Panc1 (cell line): ENCODE measurements around the gene SSH2.

Source experiments
- POLR2AphosphoS5 ChIP-seq: IDR thresholded peaks from 2 replicates; pipeline ENCODE4 v1.6.1; 2012; ENCODE audit warnings: mild to moderate bottlenecking, low read depth, low read length, moderate library complexity
- TF ChIP-seq, protein P1 (sequence below): fragments of 450-650 bp; IDR thresholded peaks from 2 replicates; pipeline ENCODE4 v1.5.1; 2017; ENCODE audit warnings: mild to moderate bottlenecking

DNA sequence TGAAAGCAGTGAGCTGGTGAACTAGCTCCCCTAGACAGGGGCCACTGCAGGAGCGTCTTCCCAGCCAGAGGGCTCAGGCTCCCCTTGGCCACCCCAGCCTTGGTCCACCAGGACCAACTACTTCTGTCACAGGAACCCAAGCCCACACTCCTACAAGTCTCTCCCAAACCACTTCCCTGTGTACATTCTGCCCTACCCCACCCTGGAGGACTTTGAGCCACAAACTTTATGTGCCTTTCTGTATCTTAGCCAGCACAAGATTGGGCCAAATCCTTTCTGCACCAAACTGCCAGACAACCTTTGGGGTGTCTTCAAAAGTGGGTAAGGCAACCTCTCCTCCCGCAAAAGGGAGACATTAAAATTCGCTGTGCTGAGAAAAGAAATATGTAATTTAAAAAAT lies 43.0 kb upstream of the SSH2 start:
- TF ChIP-seq, protein P1, sequence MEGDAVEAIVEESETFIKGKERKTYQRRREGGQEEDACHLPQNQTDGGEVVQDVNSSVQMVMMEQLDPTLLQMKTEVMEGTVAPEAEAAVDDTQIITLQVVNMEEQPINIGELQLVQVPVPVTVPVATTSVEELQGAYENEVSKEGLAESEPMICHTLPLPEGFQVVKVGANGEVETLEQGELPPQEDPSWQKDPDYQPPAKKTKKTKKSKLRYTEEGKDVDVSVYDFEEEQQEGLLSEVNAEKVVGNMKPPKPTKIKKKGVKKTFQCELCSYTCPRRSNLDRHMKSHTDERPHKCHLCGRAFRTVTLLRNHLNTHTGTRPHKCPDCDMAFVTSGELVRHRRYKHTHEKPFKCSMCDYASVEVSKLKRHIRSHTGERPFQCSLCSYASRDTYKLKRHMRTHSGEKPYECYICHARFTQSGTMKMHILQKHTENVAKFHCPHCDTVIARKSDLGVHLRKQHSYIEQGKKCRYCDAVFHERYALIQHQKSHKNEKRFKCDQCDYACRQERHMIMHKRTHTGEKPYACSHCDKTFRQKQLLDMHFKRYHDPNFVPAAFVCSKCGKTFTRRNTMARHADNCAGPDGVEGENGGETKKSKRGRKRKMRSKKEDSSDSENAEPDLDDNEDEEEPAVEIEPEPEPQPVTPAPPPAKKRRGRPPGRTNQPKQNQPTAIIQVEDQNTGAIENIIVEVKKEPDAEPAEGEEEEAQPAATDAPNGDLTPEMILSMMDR, result no peak
- no peak for TF ChIP-seq POLR2AphosphoS5
